Bone marrow (tissue), 2 donors: Measurements from ENCODE around the gene RNF14.
"Not testable (repeated sequence)": the region's sequence is repeated elsewhere in the genome, so short reads cannot be mapped to it uniquely, and the experiment has no call there.

Experiments
- DNase-seq, 2 donors: peaks; one replicate each; lab custom pipeline; 2025; lab: John Stamatoyannopoulos, UW

Gene RNF14

DNA sequence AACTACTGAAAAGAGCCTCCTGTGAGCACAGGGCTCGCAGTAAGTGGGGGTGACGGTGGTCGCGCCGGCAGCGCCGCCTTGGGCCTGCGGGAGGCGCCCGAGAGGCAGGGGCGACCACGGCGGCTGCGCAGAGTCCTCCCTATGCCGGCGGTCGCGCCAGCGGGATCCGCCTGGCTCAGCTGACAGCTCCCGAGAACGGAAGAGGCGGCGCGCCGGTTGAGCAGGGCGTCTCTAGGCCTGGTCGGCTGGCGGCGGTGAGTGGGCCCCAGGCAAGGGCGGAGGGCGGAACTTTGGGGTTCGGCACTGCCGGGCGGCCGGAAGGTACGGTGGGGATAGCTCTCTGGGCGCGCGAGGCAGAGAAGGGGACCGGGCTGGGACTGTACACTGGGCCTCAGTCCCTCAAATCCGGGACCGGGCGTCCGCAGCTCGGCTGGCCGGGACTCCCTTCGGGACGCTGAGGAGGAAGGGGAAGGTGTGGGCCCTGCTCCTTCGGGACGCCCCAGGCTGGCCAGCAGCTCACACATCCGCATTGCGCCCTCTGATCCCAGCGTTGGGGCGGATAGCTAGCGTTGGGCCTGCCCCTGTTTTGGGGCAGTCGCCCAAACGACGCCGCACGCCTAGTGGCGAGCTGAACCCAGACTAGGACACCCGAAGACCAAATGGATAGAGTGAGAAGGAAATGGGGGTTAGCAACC lies at the start of gene RNF14:
Gene RNF14 (plus strand): TSS at position 192 of the 695 bp plus-strand sequence. CDS start 4,484 bp downstream, outside the sequence.
- DNase-seq = peak; percentile 83 to 93

DNA sequence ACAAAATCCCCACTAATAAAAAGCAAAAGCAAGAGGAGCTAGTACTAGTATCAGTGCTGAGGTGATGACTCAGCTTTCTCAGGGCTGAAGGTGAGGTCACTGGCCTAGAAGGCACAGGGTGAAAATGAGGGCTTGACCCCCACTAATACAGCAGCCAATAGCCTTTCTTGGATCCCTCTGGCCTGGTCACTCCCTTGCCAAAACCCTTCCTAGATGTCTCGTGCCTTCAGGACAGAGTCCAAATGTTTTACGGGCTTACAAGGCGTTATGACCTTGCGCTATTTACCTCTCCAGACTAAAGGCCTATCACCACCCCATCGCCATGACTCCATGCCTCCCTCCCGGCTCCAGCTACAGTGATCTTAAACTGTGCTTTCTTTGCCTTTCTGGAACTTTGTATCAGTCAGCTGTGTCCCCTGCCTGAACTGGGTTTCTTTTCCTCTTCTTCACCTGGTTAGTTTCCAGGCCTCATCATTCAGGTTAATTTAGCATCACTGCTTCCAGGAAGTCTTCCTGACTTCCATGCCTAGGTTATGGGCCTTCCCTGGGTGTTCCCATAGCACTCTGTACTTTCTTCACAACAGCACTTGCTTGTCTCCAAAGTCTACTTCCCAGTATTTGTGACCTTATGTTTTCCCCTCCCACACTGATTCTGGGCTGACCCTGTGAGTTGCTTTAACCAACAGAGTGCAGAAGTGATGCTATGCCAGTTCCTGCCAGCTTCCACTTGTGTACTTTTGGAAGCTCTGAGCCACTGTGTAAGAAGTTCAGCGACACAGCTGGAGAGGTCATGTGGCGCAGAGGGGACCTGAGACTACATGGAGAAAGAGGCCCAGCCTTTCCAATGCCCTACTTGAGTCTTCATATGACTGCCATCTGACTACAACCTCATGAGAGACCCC lies 49.4 kb upstream of the RNF14 start:
- no peak for DNase-seq

DNA sequence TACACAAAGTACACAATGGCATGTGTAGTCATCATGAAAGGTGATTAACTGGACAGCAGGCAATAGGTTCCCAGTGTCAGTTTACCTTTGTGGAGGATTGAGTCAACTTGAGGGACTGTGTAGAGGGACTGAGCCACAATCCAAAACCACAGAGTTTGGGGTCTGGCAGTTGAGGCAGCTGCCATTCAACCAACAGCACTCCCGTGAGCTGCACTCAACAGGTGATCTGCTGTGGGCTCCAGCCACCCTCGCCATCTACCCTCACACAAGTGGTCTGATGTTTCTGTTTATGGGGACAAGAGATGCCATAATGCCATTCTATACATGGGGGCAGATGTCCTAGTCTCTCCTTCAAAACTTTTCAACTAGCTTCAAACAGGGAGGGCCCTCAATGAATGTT lies 48.1 kb upstream of the RNF14 start:
- DNase-seq = no peak

- DNase-seq = not testable (repeated sequence)
Observed at GRCh38 chr5:141922827-141923447, 46.0 kb upstream of the RNF14 start.

- DNase-seq = peak; percentile 94 to 99
Observed at GRCh38 chr5:141923448-141924313, 45.2 kb upstream of the RNF14 start, which contains the start of gene DELE1. Gene DELE1 (plus strand): TSS chr5:141923871. CDS start chr5:141923942, 71 bp downstream.

- no peak for DNase-seq
Observed at GRCh38 chr5:141926434-141926833, 42.5 kb upstream of the RNF14 start.

- no peak for DNase-seq
Observed at GRCh38 chr5:141928051-141928450, 40.9 kb upstream of the RNF14 start.

DNA sequence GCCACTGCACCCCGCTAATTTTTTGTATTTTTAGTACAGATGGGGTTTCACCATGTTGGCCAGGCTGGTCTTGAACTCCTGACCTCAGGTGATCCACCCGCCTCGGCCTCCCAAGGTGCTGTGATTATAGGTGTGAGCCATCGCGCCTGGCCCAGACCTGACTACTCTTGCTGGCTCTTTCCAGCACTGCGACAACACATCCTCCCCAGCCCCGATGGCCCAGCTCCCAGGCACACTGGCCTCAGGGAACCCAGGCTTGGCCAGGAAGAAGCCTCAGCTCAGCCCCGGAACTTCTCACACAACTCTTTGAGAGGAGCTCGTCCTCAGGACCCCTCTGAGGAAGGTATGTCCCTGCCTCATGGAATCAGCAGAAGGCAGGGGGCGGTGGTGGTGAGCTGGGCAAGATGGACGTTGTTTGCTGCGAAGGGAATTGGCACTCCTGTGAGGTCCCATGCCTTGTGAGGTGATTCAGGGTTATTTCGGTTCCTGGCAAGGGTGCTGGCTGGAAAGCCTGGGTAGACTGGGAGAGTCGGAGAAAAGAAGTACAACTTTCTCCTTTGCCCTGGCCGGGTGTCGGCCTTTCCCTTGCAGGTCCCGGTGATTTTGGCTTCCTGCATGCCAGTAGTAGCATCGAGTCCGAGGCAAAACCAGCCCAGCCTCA lies 39.4 kb upstream of the RNF14 start:
- DNase-seq = no peak

DNA sequence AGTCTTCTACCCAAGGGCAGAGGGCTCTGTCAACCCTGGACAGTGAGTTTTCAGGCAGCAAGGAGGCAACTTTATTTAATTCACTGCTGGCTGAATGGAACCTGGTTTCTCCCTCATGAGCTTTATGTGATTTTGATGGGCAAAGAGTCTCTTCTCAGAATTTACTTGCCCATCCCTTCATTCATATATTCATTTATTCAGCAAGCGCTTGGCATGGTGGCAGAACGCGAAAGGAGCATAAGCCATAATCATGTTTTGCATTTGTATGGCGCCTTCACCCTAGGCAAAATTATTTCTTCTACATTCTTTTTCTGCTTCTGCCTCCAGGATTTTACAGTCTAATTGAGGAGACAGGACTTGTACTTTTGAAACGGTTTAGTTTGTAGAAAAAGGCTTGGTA lies 37.2 kb upstream of the RNF14 start:
- no peak for DNase-seq

- DNase-seq = no peak
Observed at GRCh38 chr5:141933151-141933550, 35.8 kb upstream of the RNF14 start.

DNA sequence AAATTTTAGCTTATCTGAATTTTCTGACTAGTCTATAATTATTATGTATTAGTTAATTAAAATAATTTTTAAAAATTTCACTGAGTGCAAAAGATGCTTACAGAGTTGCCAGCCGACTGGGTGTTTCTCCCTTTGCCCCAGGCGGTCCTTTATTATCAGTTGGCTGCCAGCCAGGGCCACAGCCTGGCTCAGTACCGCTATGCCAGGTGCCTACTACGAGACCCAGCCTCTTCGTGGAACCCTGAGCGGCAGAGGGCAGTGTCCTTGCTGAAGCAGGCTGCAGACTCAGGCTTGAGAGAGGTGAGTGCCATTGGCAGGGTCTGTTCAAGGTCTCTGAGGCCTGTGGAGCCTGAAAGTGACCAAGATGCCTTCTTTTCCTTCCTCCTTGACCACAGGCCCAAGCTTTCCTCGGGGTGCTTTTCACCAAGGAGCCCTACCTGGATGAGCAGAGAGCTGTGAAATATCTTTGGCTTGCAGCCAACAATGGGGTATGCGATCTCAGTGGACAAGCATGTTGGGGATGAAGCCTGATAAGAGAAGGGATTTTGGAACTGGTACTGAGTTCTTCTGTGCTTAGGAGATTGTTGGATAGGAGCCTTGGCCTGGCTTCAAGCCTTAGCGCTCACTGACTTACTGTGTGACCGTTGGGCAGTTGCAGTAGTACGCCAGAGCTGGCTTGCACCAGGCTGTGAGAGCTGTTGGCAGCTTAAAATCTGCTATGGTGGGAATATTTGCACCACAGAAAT lies 34.6 kb upstream of the RNF14 start:
- DNase-seq = no peak

GRCh38 chr5:141935538-141935937 lies 33.4 kb upstream of the RNF14 start:
- no peak for DNase-seq

- DNase-seq = no peak
Observed at GRCh38 chr5:141940695-141941271, 28.1 kb upstream of the RNF14 start.

- DNase-seq = no peak
Observed at GRCh38 chr5:141941307-141941706, 27.6 kb upstream of the RNF14 start.

- DNase-seq = no peak
Observed at GRCh38 chr5:141941779-141942178, 27.1 kb upstream of the RNF14 start.

DNA sequence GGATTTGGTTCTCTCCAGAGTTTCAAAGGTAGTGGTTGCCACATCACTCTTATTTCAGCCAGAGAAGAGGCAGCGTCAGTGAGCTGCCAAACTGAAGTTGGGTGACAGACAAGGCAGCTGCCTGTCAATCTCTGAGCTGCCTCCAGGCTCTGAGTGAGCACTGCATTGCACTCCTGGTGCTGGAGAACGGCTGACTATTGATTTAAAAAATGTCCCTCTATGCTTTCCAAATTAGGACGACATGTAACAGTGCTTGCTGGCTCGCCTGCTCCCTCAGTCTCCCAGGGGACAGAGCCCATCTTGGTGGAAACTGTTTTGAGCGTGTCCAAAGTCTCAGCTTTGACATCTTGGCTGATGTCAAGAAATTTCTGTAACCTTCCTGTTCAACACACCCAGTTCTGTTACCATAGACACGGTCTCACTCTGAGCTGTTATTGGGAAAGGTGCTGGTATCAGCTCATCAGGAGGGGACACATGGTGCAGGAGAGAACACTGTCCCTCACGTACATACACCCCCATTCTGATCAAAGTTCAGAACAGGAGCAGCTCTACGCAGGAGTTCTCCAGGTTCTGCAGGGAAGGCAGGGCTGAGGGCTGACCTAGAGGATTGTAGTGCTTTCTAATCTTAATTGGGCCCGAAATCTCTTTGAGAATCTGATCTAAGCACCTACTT lies 26.6 kb upstream of the RNF14 start:
- DNase-seq = no peak

DNA sequence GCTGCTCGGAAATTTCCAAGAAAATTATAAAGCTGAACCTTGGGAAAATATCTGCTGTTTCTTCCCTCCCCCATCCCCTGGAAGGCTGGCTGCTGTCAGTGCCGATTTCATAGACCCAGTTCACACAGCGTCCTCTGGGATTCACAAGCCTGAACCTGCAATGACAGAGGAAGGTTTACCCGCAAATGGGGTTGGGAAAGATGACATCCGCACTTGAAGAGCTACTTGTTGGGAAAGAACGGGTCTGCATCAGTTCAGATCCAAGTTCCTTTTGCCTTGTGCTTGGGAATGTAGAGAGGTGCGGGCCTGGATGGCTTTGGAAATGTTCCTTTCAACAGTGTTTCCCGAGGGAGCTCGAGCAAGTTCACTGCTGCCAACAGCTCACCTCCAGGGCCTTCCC lies 24.8 kb upstream of the RNF14 start:
- DNase-seq = no peak

DNA sequence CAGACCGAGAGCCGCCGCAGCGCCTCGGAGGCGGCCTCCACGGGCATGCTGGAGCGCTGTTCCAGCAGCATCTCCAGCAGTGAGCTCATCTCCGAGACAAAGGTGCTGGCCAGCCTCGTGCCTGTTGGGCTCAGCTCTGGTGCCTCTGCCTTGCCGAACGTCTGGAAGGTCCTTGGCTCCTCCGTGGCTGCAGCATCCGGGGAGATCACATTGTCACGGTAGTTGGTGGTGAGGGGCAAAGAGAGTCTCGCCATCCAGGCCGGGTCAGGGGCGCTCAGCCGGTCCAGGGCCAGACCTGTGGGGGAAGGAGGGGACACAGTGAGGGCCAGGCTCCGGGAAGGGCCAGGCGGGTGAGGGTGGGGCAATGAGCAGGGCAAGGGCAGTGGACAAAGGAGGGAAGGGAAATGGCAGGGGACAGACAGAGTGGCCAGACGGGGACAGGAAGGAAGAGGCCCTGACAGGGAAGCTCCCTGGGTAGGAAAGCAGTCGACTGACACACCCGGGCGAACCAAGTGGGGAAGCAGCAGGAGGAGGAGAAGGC lies 23.3 kb upstream of the RNF14 start:
- DNase-seq = no peak

- no peak for DNase-seq
Observed at GRCh38 chr5:141947316-141947715, 21.6 kb upstream of the RNF14 start.
